ENCODE results near the gene SNAPC4. TPM values are rescaled to one million over a fixed set of nuclear protein-coding genes. Genes with fewer than 3 reads are reported as not detected.

The SNAPC4 gene
- total RNA-seq, 1 experiment from 2014 or later = 24.8 TPM

DNA sequence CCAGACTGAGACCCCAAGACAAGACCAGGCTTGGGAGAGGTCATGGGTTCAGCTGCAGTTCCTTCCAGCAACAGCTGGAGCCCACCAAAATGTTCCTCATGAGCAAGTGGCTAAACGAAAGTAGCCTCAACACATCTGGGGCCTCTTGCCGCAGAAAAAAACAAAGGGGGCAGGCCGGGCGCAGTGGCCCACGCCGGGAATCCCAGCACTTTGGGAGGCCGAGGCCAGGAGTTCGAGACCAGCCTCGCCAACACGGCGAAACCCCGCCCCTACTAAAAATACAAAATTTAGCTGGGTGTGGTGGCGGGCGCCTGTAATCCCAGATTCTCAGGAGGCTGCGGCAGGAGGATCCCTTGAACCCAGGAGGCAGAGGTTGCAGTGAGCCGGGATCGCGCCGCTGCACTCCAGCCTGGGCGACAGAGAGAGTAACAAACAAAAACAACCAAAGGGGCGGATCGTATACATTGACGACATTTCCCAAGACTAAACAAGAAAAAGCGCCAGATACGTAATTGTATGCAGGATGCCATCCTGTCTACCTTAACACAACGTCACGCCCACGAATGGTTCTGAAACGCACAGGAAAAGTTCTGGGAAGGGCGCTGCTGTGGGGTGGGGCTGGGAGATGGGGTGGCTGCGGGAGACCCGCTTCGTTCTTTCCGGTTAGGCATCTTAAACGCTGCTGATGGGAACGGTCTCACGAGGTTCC lies 38.0 kb upstream of the SNAPC4 start:
- BruUV-seq (replicated peaks) = no TSS peak
- Histone ChIP-seq H3K4me3 (ENCODE audit: low read depth, low read length, poor library complexity, severe bottlenecking) (peak overlapping the region; percentile 77), H3K27me3 (replicated peaks; ENCODE audit: insufficient read depth, low read depth, low read length, poor library complexity) (no peaks in the 10 kb centered on the region), H3K36me3 (ENCODE audit: insufficient read depth, low read length, poor library complexity, severe bottlenecking) (peaks cover 24% of the 10 kb centered on the region), H3K9me3 (ENCODE audit: low read depth, low read length, poor library complexity, severe bottlenecking) (no peaks in the 10 kb centered on the region), H3K4me1 (ENCODE audit: insufficient read depth, low read length, poor library complexity, severe bottlenecking) (peaks cover 15% of the 10 kb centered on the region), H3K27ac (ENCODE audit: low read depth, low read length, poor library complexity, severe bottlenecking) (peak overlapping the region; percentile 85)
- peak; percentile 29 for DNase-seq (ENCODE audit: low spot score)
- ChIA-PET CTCF (no interaction called here), POLR2A (ENCODE audit: low non-redundant PET) (no interaction called here)
- TF ChIP-seq, protein P1, sequence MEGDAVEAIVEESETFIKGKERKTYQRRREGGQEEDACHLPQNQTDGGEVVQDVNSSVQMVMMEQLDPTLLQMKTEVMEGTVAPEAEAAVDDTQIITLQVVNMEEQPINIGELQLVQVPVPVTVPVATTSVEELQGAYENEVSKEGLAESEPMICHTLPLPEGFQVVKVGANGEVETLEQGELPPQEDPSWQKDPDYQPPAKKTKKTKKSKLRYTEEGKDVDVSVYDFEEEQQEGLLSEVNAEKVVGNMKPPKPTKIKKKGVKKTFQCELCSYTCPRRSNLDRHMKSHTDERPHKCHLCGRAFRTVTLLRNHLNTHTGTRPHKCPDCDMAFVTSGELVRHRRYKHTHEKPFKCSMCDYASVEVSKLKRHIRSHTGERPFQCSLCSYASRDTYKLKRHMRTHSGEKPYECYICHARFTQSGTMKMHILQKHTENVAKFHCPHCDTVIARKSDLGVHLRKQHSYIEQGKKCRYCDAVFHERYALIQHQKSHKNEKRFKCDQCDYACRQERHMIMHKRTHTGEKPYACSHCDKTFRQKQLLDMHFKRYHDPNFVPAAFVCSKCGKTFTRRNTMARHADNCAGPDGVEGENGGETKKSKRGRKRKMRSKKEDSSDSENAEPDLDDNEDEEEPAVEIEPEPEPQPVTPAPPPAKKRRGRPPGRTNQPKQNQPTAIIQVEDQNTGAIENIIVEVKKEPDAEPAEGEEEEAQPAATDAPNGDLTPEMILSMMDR (conservative IDR thresholded peaks at IDR 0.05; ENCODE audit: low read depth, low read length) = no peak
- no peak for TF ChIP-seq EZH2 (IDR thresholded peaks at IDR 0.05; ENCODE audit: borderline replicate concordance, low read depth, low read length, poor library complexity, severe bottlenecking)
- intact Hi-C loops (cut with micrococcal nuclease; ENCODE audit: unreplicated experiment) = no loop called here

- Histone ChIP-seq H3K9me3 (ENCODE audit: low read depth, low read length, poor library complexity, severe bottlenecking) (no peaks in the 10 kb centered on the region), H3K27me3 (replicated peaks; ENCODE audit: insufficient read depth, low read depth, low read length, poor library complexity) (no peaks in the 10 kb centered on the region), H3K4me1 (ENCODE audit: insufficient read depth, low read length, poor library complexity, severe bottlenecking) (peaks cover 15% of the 10 kb centered on the region), H3K4me3 (ENCODE audit: low read depth, low read length, poor library complexity, severe bottlenecking) (peak overlapping the region; percentile 77), H3K27ac (ENCODE audit: low read depth, low read length, poor library complexity, severe bottlenecking) (peak overlapping the region; percentile 85), H3K36me3 (ENCODE audit: insufficient read depth, low read length, poor library complexity, severe bottlenecking) (peaks cover 27% of the 10 kb centered on the region)
- ChIA-PET CTCF (no interaction called here), POLR2A (ENCODE audit: low non-redundant PET) (no interaction called here)
- no TSS peak for BruUV-seq (replicated peaks)
- no peak for DNase-seq (ENCODE audit: low spot score)
- intact Hi-C loops (cut with micrococcal nuclease; ENCODE audit: unreplicated experiment) = no loop called here
- TF ChIP-seq, protein P1 (conservative IDR thresholded peaks at IDR 0.05; ENCODE audit: low read depth, low read length) = no peak
- TF ChIP-seq EZH2 (IDR thresholded peaks at IDR 0.05; ENCODE audit: borderline replicate concordance, low read depth, low read length, poor library complexity, severe bottlenecking) = no peak
Observed at GRCh38 chr9:136437430-136437829, 37.5 kb upstream of the SNAPC4 start.

- ChIA-PET CTCF (no interaction called here), POLR2A (ENCODE audit: low non-redundant PET) (no interaction called here)
- Histone ChIP-seq H3K36me3 (ENCODE audit: insufficient read depth, low read length, poor library complexity, severe bottlenecking) (peaks cover 20% of the 10 kb centered on the region), H3K27ac (ENCODE audit: low read depth, low read length, poor library complexity, severe bottlenecking) (no peak overlapping the region), H3K4me1 (ENCODE audit: insufficient read depth, low read length, poor library complexity, severe bottlenecking) (peaks cover 15% of the 10 kb centered on the region), H3K27me3 (replicated peaks; ENCODE audit: insufficient read depth, low read depth, low read length, poor library complexity) (no peaks in the 10 kb centered on the region), H3K4me3 (ENCODE audit: low read depth, low read length, poor library complexity, severe bottlenecking) (no peak overlapping the region), H3K9me3 (ENCODE audit: low read depth, low read length, poor library complexity, severe bottlenecking) (no peaks in the 10 kb centered on the region)
- TF ChIP-seq, protein P1 (conservative IDR thresholded peaks at IDR 0.05; ENCODE audit: low read depth, low read length) = no peak
- TF ChIP-seq EZH2 (IDR thresholded peaks at IDR 0.05; ENCODE audit: borderline replicate concordance, low read depth, low read length, poor library complexity, severe bottlenecking) = no peak
- intact Hi-C loops (cut with micrococcal nuclease; ENCODE audit: unreplicated experiment) = no loop called here
- DNase-seq (ENCODE audit: low spot score) = no peak
- BruUV-seq (replicated peaks) = no TSS peak
Observed at GRCh38 chr9:136436055-136436634, 36.2 kb upstream of the SNAPC4 start.

Measured in A673 (cell line).